Neuronal stem cell (in vitro differentiated cells): ENCODE measurements around the gene FAXDC2.

Experiments used
- DNase-seq: peaks from one replicate; pipeline ENCODE4 v3.0.0-alpha.2; 2013; ENCODE audit warnings: low spot score
- H2AFZ ChIP-seq: one replicate; pipeline ENCODE4 v1.6.1; 2013; ENCODE audit warnings: mild to moderate bottlenecking, low read length, inconsistent platforms
- H2AK5ac ChIP-seq: 2 replicates; pipeline ENCODE4 v1.6.1; 2013; ENCODE audit warnings: low read depth, mild to moderate bottlenecking, inconsistent platforms, low read length, moderate library complexity, mixed read lengths
- H2BK120ac ChIP-seq: 2 replicates; pipeline ENCODE4 v1.6.1; 2013; ENCODE audit warnings: low read depth, mild to moderate bottlenecking, inconsistent platforms, low read length, moderate library complexity, mixed read lengths
- H2BK12ac ChIP-seq: one replicate; pipeline ENCODE4 v1.6.1; 2013; ENCODE audit warnings: low read length, inconsistent platforms
- H2BK15ac ChIP-seq: 2 replicates; pipeline ENCODE4 v1.6.1; 2013; ENCODE audit warnings: mild to moderate bottlenecking, low read length, inconsistent platforms, mixed read lengths
- H2BK5ac ChIP-seq: one replicate; pipeline ENCODE4 v1.6.1; 2013; ENCODE audit warnings: inconsistent platforms, mild to moderate bottlenecking, low read length, moderate library complexity
- H3K14ac ChIP-seq: one replicate; pipeline ENCODE4 v1.6.1; 2013; ENCODE audit warnings: low read length, inconsistent platforms
- H3K18ac ChIP-seq: 2 replicates; pipeline ENCODE4 v1.6.1; 2013; ENCODE audit warnings: low read length, inconsistent platforms
- H3K23ac ChIP-seq: 2 replicates; pipeline ENCODE4 v1.6.1; 2013; ENCODE audit warnings: low read depth, mild to moderate bottlenecking, mixed read lengths, low read length, inconsistent platforms; ENCODE audit not compliant: poor library complexity
- H3K27ac ChIP-seq: replicated peaks from 3 replicates; pipeline ENCODE4 v1.5.1; 2013; ENCODE audit warnings: low read length, inconsistent platforms
- H3K27me3 ChIP-seq, 3 experiments: 2 replicates each; pipeline ENCODE4 v1.6.1; 2013; ENCODE audit warnings: low read length in 3 of 3, mild to moderate bottlenecking in 2 of 3, inconsistent platforms in 1 of 3, low read depth in 1 of 3, mixed read lengths in 1 of 3, moderate library complexity in 1 of 3; ENCODE audit not compliant: control insufficient read depth in 3 of 3, insufficient read depth in 3 of 3
- H3K36me3 ChIP-seq, 2 donors: replicated peaks in 1 of 2; 2 replicates each; pipeline ENCODE4 v1.6.1; 2013; ENCODE audit warnings: low read length in 2 of 2; ENCODE audit not compliant: control insufficient read depth in 2 of 2, insufficient read depth in 2 of 2
- H3K4ac ChIP-seq: 2 replicates; pipeline ENCODE4 v1.6.1; 2013; ENCODE audit warnings: inconsistent platforms, mild to moderate bottlenecking, low read length, moderate library complexity
- H3K4me1 ChIP-seq, 2 donors: 1 replicate in 1 of 2; 2 replicates in 1 of 2; pipeline ENCODE4 v1.6.1; 2013; ENCODE audit warnings: low read length in 2 of 2, low read depth in 1 of 2; ENCODE audit not compliant: control insufficient read depth in 2 of 2, insufficient read depth in 1 of 2
- H3K4me2 ChIP-seq: one replicate; pipeline ENCODE4 v1.6.1; 2013; ENCODE audit warnings: mild to moderate bottlenecking, low read length, inconsistent platforms; ENCODE audit not compliant: insufficient read depth, poor library complexity, severe bottlenecking
- H3K4me3 ChIP-seq, 2 donors: 2 replicates each; pipeline ENCODE4 v1.5.1; 2013; ENCODE audit warnings: low read length in 2 of 2, mild to moderate bottlenecking in 2 of 2, inconsistent platforms in 1 of 2, moderate library complexity in 1 of 2
- H3K79me1 ChIP-seq: one replicate; pipeline ENCODE4 v1.6.1; 2013; ENCODE audit warnings: low read depth, mild to moderate bottlenecking, inconsistent platforms, low read length, moderate library complexity
- H3K9ac ChIP-seq: one replicate; pipeline ENCODE4 v1.6.1; 2013; ENCODE audit warnings: mild to moderate bottlenecking, low read depth, low read length, inconsistent platforms; ENCODE audit not compliant: poor library complexity
- H3K9me3 ChIP-seq, 2 donors: replicated peaks in 1 of 2; 2 replicates each; pipeline versions ENCODE3 to v1.6.1; 2013; ENCODE audit warnings: low read length in 2 of 2, mild to moderate bottlenecking in 2 of 2, inconsistent platforms in 1 of 2, low read depth in 1 of 2, mixed read lengths in 1 of 2, moderate library complexity in 1 of 2; ENCODE audit not compliant: control insufficient read depth in 2 of 2, insufficient read depth in 1 of 2
- H4K8ac ChIP-seq: one replicate; pipeline ENCODE4 v1.6.1; 2013; ENCODE audit warnings: low read depth, mild to moderate bottlenecking, inconsistent platforms, low read length, moderate library complexity
- H4K91ac ChIP-seq: one replicate; pipeline ENCODE4 v1.6.1; 2013; ENCODE audit warnings: low read length, low read depth, mild to moderate bottlenecking, inconsistent platforms; ENCODE audit not compliant: poor library complexity
- whole genome bisulfite sequencing, 2 donors: extraction: QIAGEN DNeasy Blood & Tissue Kit; methylation state at CpG; one replicate each; pipeline ENCODE4 v1.1.7; 2013; ENCODE audit warnings: missing lambda C conversion rate in 2 of 2, mixed read lengths in 1 of 2; ENCODE audit not compliant: insufficient read length in 2 of 2, insufficient replicate concordance in 1 of 2; ENCODE audit errors: extremely low coverage in 2 of 2; 5-methylcytosine and 5-hydroxymethylcytosine counted together

The FAXDC2 gene

GRCh38 chr5:154784856-154785255, 65.5 kb downstream of the FAXDC2 start:
- peaks cover 7 to 26% of the 10 kb centered on the region in 2 donors for H3K4me1 ChIP-seq

GRCh38 chr5:154783774-154784460, 66.5 kb downstream of the FAXDC2 start:
- H3K27ac ChIP-seq = no peak overlapping the region
- peak overlapping the region; percentile 32 for H3K23ac ChIP-seq
- no peak overlapping the region for H3K9ac ChIP-seq
- no peaks in the 10 kb centered on the region for H3K9me3 ChIP-seq
- H2BK5ac ChIP-seq = no peak overlapping the region
- no CpG with 5 or more reads among the region's 11 CpGs for WGBS, 2 donors
- no peak overlapping the region for H2AK5ac ChIP-seq
- H2BK12ac ChIP-seq = no peak overlapping the region
- H3K4me3 ChIP-seq = no peak overlapping the region
- H3K14ac ChIP-seq = no peak overlapping the region
- no peak overlapping the region for H4K91ac ChIP-seq
- no peak overlapping the region for H2AFZ ChIP-seq
- H3K18ac ChIP-seq = no peak overlapping the region
- no peak overlapping the region for H2BK120ac ChIP-seq
- H3K79me1 ChIP-seq = peaks cover 21% of the 10 kb centered on the region
- H2BK15ac ChIP-seq = no peak overlapping the region
- no peaks in the 10 kb centered on the region for H3K27me3 ChIP-seq
- H3K36me3 ChIP-seq = peaks cover 0 to 27% of the 10 kb centered on the region in 2 donors
- H3K4ac ChIP-seq = no peak overlapping the region
- no peak overlapping the region for H4K8ac ChIP-seq
- H3K4me1 ChIP-seq = peaks cover 7 to 26% of the 10 kb centered on the region in 2 donors
- no peak overlapping the region for H3K4me2 ChIP-seq
- no peak for DNase-seq

More at GRCh38 chr5:154784856-154785255, 65.5 kb downstream of the FAXDC2 start:
- no peak overlapping the region for H2AFZ ChIP-seq
- no peak overlapping the region for H3K18ac ChIP-seq
- H3K27ac ChIP-seq = no peak overlapping the region
- H2AK5ac ChIP-seq = no peak overlapping the region
- peaks cover 19% of the 10 kb centered on the region for H3K79me1 ChIP-seq
- no peak overlapping the region for H3K4me3 ChIP-seq
- H2BK5ac ChIP-seq = no peak overlapping the region
- DNase-seq = no peak
- no peak overlapping the region for H2BK12ac ChIP-seq
- no peak overlapping the region for H3K9ac ChIP-seq
- H3K4me2 ChIP-seq = no peak overlapping the region
- H2BK15ac ChIP-seq = no peak overlapping the region
- no peak overlapping the region for H3K4ac ChIP-seq
- no peak overlapping the region for H4K8ac ChIP-seq
- H3K14ac ChIP-seq = no peak overlapping the region
- H2BK120ac ChIP-seq = no peak overlapping the region
- no peaks in the 10 kb centered on the region for H3K27me3 ChIP-seq
- peaks cover 2 to 24% of the 10 kb centered on the region in 2 donors for H3K36me3 ChIP-seq
- no peak overlapping the region for H3K23ac ChIP-seq
- no peak overlapping the region for H4K91ac ChIP-seq
- H3K9me3 ChIP-seq = no peaks in the 10 kb centered on the region
- WGBS, 2 donors = no CpG with 5 or more reads among the region's 2 CpGs

GRCh38 chr5:154782812-154783592, 67.4 kb downstream of the FAXDC2 start:
- Histone ChIP-seq H4K8ac (no peak overlapping the region), H2AK5ac (no peak overlapping the region), H2BK12ac (no peak overlapping the region), H2AFZ (no peak overlapping the region), H3K4ac (no peak overlapping the region), H3K9ac (no peak overlapping the region), H4K91ac (no peak overlapping the region), H3K9me3 (no peaks in the 10 kb centered on the region), H3K27me3 (no peaks in the 10 kb centered on the region), H2BK15ac (no peak overlapping the region), H3K4me1 (peaks cover 7 to 26% of the 10 kb centered on the region in 2 donors), H3K79me1 (peaks cover 18% of the 10 kb centered on the region), H2BK5ac (no peak overlapping the region), H3K18ac (no peak overlapping the region), H3K14ac (no peak overlapping the region), H3K27ac (peak overlapping the region; percentile 29), H3K23ac (no peak overlapping the region), H3K4me2 (no peak overlapping the region), H3K36me3 (peaks cover 0 to 25% of the 10 kb centered on the region in 2 donors), H2BK120ac (no peak overlapping the region), H3K4me3 (no peak overlapping the region)
- DNase-seq = no peak
- WGBS, 2 donors = no CpG with 5 or more reads among the region's 1 CpG

DNA sequence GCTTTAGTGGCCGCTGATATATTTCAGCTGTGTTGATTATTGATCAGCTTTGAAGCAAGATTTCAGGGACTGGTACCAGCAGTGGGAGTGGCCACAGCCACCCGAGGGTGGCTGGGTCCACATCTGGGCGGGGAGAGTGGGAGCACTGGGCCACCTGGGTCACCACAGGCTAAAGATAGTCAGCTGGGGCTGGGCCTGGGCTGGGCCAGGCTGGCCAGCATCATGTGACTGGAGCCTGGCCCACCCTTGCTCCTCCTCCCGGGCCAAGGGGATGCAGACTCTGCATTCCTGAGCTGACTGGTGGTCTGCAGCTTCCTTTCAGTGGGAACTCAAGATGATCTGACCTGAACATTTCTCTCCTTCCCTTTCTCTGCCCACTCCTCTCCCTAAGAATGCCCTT, 68.1 kb downstream of the FAXDC2 start:
- H3K14ac ChIP-seq = no peak overlapping the region
- no peaks in the 10 kb centered on the region for H3K27me3 ChIP-seq
- no peak overlapping the region for H3K4me2 ChIP-seq
- H2BK5ac ChIP-seq = no peak overlapping the region
- H4K91ac ChIP-seq = no peak overlapping the region
- H3K27ac ChIP-seq = peak overlapping the region; percentile 29
- H2AK5ac ChIP-seq = no peak overlapping the region
- no peak overlapping the region for H3K4ac ChIP-seq
- H3K18ac ChIP-seq = no peak overlapping the region
- H2AFZ ChIP-seq = no peak overlapping the region
- no peak overlapping the region for H3K23ac ChIP-seq
- H3K9ac ChIP-seq = no peak overlapping the region
- H2BK15ac ChIP-seq = no peak overlapping the region
- no peak overlapping the region for H2BK12ac ChIP-seq
- H3K9me3 ChIP-seq = no peaks in the 10 kb centered on the region
- H3K79me1 ChIP-seq = peaks cover 18% of the 10 kb centered on the region
- peaks cover 0 to 20% of the 10 kb centered on the region in 2 donors for H3K36me3 ChIP-seq
- DNase-seq = no peak
- H3K4me3 ChIP-seq = no peak overlapping the region
- H2BK120ac ChIP-seq = no peak overlapping the region
- H4K8ac ChIP-seq = no peak overlapping the region
- H3K4me1 ChIP-seq = peaks cover 7 to 26% of the 10 kb centered on the region in 2 donors
- no CpG with 5 or more reads among the region's 4 CpGs for WGBS, 2 donors
